ENCODE data around the gene AGBL1.

Gene AGBL1

GRCh38 chr15:86756688-86757087 lies 677.0 kb downstream of the AGBL1 start:
- no peak for DNase-seq

DNA sequence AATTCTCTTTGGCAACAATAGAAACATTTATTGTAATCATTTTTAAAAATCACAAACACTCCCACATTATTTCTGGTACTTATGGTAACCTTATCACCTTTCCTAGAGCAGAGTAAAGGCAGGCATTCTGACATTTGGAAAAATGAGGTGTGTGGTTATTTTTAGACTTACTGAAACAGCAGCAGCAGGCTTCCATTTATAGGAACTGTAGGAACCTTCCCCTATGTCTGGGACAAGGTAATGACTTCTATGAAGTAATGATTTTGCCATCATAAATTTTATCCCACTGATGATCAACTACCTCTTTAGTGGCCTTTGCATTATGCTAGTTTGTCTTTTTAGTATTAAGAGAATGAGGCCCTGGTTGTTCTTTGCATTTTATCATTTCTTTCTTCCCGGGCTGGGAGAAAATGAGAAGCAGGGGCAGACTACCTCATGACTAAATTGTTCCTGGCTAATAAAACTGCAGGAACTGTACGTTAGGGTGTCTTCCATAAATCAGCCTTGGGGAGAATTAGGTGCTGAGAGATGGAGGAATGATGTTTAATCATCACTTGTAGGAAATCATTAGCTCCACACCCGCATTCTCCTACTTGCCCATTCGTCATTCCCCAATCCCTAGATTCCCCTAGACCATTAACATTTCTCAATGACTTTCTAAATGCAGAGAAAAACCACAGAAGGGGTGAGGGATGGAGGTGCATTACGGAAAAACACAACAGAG lies 680.3 kb downstream of the AGBL1 start:
- no peak for DNase-seq

DNA sequence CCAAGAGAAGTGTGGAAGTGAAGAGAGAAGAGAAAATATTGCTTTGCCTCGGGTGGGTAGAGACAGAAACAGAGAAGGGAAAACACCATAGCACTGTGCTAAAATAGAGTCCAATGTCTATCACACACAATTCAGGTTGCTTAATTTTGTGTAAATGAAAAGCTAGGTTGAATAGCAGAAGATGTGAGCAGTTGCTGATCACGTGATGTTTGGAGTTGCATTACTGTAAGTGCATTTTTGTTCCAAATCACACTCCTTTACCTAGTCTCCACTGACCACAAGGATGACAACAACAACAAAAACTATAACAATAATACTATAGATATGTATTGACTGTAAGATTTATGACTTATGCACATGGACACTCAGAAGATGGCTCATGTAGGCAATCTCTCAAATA lies 683.2 kb downstream of the AGBL1 start:
- no peak for DNase-seq

DNA sequence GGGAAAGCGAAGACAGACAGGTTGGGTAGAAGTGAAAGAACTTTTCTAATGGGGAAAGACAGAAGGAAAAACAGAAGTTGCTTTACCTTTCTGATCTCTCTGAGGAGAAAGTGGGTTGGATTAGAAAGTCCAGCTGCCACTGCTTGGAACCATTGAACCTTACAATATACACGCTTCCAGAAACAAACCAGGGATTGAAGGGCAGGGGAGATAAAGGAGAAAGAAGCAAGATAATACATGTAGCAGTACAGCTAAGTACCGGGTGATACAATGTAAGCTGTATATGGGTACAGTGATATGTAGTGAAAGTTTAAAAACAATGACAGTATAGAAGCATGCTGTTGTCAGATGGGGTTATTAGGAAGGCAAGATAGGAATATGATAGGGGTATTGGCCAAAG lies 684.4 kb downstream of the AGBL1 start:
- DNase-seq: no peak

GRCh38 chr15:86765281-86765680 lies 685.6 kb downstream of the AGBL1 start:
- DNase-seq: no peak

- no peak for DNase-seq
Measured at GRCh38 chr15:86772369-86773059, 692.8 kb downstream of the AGBL1 start.

DNA sequence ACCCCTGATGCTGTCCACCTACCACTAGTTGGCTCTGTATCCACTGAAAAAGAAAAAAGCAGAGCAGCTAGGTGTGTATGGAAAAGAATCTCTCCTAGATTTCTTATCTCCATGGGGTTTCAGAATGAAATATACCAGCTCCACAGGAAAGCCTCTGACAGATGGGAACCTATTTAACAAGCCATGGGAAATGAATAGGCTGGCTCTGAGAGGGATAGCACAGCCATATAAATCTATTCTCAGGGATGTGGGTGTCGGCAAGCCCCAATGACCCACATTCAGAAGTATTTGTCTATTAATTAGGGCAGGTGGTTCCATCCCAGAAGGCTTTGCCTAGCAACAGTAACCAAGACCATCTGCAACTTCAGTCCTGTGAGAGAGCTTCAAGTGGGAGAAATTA lies 694.1 kb downstream of the AGBL1 start:
- DNase-seq: no peak

GRCh38 chr15:86776145-86776544 lies 696.5 kb downstream of the AGBL1 start:
- DNase-seq: no peak

DNA sequence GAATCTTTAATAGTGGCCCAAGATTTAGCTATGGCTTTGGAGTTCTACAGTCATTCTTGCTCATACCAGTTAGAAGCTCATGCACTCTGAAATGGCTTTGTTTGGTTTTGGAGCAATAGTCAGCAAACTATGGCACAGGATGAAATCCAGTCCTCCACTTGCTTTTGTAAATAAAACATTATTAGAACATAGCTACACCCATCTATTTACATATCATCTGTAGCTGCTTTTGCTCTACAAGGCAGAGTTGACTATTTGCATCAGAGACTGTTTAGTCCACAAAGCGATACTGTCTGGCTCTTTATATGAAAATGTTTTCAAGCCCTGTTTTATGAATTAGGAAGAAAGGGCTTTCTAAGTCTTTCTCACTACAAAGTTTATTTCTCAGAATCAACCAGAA lies 716.9 kb downstream of the AGBL1 start:
- DNase-seq: no peak

- no peak for DNase-seq
Measured at GRCh38 chr15:86797135-86797534, 717.5 kb downstream of the AGBL1 start.

GRCh38 chr15:86799226-86799625 lies 719.6 kb downstream of the AGBL1 start:
- no peak for DNase-seq

- no peak for DNase-seq
Measured at GRCh38 chr15:86802244-86802643, 722.6 kb downstream of the AGBL1 start.

- DNase-seq: no peak
Measured at GRCh38 chr15:86804406-86804805, 724.7 kb downstream of the AGBL1 start.

DNA sequence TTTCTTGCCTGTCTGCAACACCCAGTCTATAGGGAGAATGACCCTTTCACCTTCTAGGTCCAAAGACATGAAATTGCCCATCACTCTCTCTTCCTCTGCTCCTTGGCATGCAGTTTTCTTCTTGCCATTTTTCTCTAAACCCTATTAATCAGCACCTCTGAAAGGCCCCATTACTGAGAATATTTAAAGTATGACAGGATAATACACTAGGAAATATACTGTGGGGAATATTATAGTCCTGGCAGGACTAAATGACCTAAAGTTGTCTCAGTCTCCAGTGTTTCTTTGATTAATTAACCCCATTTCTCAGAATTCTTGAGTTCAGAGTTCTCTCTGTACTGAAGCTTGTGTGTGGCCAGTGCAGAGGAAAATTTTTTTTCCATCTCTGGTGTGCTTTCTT lies 730.7 kb downstream of the AGBL1 start:
- DNase-seq: no peak

DNA sequence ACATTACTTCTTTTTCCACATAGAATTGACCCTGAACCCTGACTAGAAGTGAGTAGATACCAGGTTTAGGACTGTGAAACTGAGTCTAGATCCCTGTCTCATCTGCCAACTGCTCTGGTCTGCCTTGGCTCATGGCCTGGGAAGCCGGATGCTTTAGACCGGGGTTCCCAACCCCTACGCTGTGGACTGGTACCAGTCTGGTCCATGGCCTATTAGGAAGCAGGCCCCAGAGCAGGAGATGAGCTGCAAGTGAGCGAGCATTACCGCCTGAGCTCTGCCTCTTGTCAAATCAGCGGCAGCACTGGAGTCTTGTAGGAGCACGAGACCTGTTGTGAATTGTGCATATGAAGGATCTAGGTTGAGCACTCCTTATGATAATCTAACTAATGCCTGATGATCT lies 734.2 kb downstream of the AGBL1 start:
- DNase-seq: no peak

GRCh38 chr15:86829245-86829644 lies 749.6 kb downstream of the AGBL1 start:
- DNase-seq: no peak

DNA sequence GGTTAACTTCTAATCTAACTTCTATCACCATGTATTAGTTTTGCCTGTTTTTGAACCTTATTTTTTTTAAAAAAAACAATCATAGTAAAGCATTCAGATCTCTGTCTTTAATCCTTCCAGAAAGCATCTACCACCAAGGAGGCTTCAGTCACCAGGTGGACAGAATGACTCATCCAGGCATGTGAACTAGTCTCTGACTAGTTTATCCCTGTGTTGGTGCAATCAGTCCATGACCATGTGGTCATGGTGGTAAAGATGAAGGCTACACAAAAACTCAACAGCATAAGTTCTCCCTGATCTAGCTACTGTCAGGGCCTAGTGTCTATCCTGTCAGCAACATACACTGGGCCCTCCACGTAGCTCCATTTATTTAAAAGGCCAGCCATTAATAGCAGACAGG lies 750.6 kb downstream of the AGBL1 start:
- no peak for DNase-seq

DNA sequence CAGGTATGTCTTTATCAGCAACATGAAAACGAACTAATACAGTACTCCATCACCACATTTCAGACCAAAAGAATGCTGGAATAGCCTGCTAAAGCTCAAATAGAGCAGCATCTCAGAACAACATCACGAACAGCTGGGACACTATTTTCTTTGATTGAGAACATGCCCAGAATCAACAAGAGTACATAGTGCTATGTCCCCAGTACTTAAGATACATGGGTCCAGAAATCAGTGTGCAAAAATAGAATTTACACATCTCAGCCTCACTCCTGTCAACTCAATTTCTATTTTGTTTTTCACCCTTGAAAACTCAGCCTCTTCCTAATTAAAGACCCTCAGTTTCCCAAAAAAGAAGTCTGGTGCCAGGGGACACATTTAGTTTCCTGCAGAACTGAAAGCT lies 753.9 kb downstream of the AGBL1 start:
- DNase-seq: no peak

GRCh38 chr15:86834115-86834863 lies 754.6 kb downstream of the AGBL1 start:
- no peak for DNase-seq

- DNase-seq: no peak
Measured at GRCh38 chr15:86837294-86838061, 757.8 kb downstream of the AGBL1 start.

DNA sequence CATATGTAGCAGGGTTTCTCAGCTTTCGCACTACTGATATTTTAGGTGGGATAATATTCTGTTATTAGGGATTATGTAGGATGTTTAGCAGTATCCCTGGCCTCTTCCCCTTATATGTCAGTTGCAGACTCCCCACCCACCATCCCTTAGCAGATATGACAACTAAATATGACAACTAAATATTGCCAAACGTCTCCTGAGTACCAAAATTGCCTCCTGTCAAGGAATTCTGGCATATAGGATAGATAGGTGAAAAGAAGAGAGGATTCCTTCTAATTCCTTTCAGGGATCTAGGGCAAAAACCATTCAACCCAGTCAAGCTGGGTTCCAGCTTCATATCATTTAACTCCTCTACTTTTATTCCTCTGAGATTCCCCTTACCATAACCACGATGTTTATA lies 759.8 kb downstream of the AGBL1 start:
- no peak for DNase-seq

- DNase-seq: no peak
Measured at GRCh38 chr15:86840996-86841395, 761.3 kb downstream of the AGBL1 start.

GRCh38 chr15:86842199-86842598 lies 762.5 kb downstream of the AGBL1 start:
- no peak for DNase-seq
